HG03432 (cell line): Measurements from ENCODE around the gene UBA52.
"Not testable (repeated sequence)": the region's sequence is repeated elsewhere in the genome, so short reads cannot be mapped to it uniquely, and the experiment has no call there.

Source experiments
- ATAC-seq: cut with Tn5 transposase; IDR thresholded peaks from one replicate; pipeline ENCODE4 v1.9.1; 2021; ENCODE audit warnings: mild to moderate bottlenecking, moderate library complexity; ENCODE audit not compliant: unreplicated experiment

UBA52 gene

DNA sequence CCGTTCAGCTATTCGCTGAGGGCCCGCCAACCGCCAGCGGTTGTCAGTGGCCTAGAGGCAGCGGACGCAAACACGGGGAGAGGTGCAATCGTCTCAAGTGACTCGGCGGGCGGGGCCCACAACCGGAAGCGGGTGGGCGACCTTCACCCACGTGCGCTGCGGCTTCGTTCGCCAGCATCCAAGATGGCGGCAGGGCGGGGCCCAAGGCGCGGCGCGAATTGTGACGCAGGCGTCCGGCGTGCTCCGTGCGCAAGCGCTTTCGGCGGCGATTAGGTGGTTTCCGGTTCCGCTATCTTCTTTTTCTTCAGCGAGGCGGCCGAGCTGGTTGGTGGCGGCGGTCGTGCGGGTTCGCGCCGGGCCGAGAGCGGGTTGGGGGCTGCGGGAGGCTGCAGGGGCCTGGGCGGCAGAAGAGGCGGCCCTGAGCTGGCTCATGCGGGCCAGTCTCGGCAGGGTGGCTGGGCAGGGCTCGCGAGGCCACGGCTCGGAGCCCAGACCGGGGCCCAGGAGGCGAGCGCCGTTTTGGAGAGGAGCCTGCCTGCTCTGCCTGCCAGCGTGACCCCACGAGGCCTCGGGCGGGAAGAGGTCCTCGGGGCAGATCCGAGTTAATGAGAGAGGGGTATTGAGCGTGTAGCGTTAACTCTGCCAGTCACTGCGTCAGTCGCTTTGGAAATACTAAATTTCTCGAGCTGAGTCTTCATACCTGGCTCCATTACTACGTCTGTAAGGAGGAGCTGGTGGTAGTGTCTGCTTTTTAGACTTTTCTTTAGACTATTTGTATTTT is at the start of gene UBA52:
UBA52 (plus strand) TSS at position 294 of the 781 bp plus-strand sequence. CDS start 1,444 bp downstream, outside the sequence.
- ATAC-seq = peak; percentile 87

- ATAC-seq = peak; percentile 85
Measured at GRCh38 chr19:18522124-18522861, 49.4 kb upstream of the UBA52 start.

GRCh38 chr19:18522862-18523440 is 48.7 kb upstream of the UBA52 start:
- not testable (repeated sequence) for ATAC-seq

DNA sequence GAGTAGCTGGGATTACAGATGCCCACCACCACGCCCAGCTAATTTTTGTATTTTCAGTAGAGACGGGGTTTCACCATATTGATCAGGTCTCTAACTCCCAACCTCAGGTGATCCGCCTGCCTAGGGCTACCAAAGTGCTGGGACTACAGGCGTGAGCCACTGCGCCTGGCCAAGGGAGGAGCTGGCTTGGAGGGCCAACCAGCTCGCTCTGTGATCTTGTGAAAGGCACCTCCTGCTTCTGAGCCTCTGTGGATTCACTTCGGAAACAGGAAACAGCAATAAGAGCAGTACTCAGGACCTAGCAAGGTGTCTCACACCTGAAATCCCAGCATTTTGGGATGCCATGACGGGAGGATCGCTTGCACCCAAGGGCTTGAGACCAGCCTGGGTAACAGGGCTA is 47.8 kb upstream of the UBA52 start:
- no peak for ATAC-seq

GRCh38 chr19:18526316-18526715 is 45.3 kb upstream of the UBA52 start:
- ATAC-seq = no peak

DNA sequence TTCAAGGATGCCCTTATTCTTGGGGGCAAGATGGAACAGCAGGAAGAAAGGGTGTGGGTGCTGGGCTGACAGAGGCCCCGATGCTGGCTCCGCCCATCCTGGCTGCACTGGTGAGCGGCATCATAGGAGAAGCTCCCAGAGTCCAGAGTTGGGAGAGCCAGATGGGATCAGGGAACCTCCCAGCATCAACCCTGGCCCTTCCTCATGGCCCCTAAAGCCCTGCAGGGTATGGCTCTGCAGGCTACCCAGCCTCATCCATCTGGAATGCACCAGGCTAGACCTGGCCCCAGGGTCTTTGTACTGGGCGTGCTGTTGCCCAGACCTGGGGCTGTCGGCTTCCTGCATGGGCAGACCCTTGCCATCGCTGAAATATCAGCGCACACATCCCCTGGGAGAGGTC is 41.9 kb upstream of the UBA52 start:
- ATAC-seq = no peak

- no peak for ATAC-seq
Measured at GRCh38 chr19:18531485-18531884, 40.2 kb upstream of the UBA52 start.

- no peak for ATAC-seq
Measured at GRCh38 chr19:18532168-18532890, 39.3 kb upstream of the UBA52 start.

DNA sequence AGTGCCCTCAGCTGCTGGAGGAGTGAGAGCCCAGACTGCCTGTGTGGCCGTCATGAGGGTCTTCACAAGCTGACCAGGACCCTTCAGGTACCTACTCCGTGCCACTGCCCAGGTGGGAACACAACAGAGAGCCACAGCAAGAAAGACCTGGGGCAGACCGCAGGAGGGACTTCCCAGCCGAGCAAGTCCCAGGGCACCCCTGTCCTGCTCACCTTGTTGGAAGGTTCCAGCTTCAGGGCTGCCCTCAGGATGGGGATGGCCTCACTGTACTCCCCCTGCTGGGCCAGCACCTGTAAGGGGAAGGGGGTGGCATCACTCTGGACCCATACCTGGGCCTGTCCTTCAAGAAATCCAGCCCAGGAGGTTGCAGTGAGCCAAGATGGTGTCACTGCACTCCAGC is 38.6 kb upstream of the UBA52 start:
- ATAC-seq = no peak

GRCh38 chr19:18536475-18536874 is 35.2 kb upstream of the UBA52 start:
- ATAC-seq = no peak

GRCh38 chr19:18537431-18537830 is 34.2 kb upstream of the UBA52 start:
- ATAC-seq = no peak

- no peak for ATAC-seq
Measured at GRCh38 chr19:18538115-18538514, 33.5 kb upstream of the UBA52 start.

- ATAC-seq = no peak
Measured at GRCh38 chr19:18539372-18539771, 32.3 kb upstream of the UBA52 start.

GRCh38 chr19:18540200-18540599 is 31.5 kb upstream of the UBA52 start:
- not testable (repeated sequence) for ATAC-seq

DNA sequence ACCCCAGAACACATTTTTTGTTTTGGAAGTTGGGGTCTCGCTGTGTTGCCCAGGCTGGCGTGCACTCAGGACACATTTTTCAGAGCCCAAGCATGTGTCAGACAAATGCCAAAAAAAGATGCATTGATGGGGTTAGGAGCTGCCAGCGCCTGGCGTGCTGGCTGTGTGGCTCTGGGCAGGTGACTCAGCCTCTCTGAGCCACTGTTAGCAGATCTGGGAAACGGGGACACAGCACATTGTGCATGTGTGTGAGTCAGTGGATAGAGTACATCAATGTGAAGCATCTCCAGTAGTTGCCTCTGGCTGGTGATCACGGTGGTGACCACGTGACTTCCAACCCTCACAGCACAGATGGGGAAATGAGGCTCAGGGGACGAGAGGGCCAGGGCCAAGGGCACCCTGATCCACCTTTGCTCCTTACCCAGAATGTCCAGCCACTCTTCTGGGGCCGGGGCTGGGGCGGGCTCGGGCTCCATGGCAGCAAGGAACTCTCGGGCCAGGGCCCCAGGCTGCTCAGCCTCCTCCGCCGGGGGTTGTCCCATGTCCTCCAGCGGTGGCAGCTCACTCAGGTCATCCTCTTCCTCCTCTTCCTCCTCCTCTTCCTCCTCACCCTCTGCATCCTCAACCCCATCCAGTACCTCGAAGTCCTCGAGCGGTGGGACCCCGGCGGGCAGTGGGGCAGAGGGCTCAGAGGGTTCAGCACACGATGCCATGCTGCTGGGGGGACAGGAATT is 30.2 kb upstream of the UBA52 start:
- ATAC-seq = no peak

GRCh38 chr19:18541992-18542940 is 29.4 kb upstream of the UBA52 start:
- no peak for ATAC-seq

DNA sequence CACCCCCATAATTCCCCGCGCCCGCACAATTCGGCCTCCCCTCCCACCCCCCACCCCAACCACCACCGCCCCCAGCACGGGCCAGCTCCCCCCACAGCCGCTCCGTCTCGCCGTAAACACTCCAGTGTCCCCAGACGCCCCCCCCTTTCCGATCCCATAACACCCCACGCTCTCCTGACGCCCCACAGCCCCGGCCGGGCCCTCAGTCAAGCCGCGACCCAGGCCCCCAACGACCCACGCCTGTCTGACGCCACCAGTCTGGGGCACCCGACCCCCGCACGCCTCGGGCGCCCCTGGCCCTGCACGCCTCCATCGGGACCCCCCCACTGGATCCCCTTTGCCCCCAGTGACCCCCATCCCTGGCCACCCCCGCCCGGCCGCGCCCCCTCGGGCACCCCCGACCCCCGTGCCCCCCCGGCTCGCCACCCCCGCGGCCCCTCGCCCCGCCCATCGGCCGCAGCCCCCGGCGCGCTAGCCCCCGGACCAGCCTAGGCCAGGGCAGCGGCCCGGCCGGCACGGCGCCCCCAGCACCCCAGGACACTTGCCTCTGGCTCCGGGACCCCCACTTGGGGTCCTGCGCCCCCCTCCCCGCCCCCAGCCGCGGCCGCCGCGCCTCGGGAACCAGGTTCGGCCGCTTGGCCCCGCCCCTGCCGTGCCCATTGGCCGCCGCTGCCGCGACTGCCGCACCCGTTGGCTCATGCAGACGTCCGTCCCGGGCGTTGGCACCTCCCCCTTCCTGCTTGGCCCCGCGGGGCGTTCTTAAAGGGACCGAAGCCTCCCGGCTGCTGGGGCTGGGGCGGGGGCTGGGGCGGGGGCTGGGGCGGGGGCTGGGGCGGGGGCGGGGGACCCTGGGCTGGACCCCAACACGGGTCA is 28.5 kb upstream of the UBA52 start, which contains the start of gene FKBP8:
FKBP8 (minus strand) TSS at position 633 of the 873 bp plus-strand sequence. CDS start 1,603 bp downstream, outside the sequence.
- peak; percentile 96 for ATAC-seq

- peak; percentile 63 for ATAC-seq
Measured at GRCh38 chr19:18543814-18544475, 27.7 kb upstream of the UBA52 start.
